Stomach (tissue), 9 donors: ENCODE data around the gene TMEFF2. TPM values are rescaled to one million over a fixed set of nuclear protein-coding genes. Genes with fewer than 3 reads are reported as not detected.

Experiments
- DNase-seq, 2 donors: peaks; one replicate each; pipeline versions ENCODE4 v3.0.0 to v3.0.0-alpha.2; 2013 to 2019
- H3K27ac ChIP-seq, 5 donors: fragments of 200-600 bp in 4 of 5; sonication (generic) in 4 of 5; one replicate each; pipeline ENCODE4 v1.5.1; 2013 to 2019; ENCODE audit warnings: mild to moderate bottlenecking in 1 of 5, moderate library complexity in 1 of 5
- H3K27me3 ChIP-seq, 3 donors: fragments of 200-600 bp; sonication (generic); one replicate each; pipeline ENCODE4 v1.5.1; 2017 to 2019; ENCODE audit warnings: mixed run types in 1 of 3
- H3K36me3 ChIP-seq, 4 donors: fragments of 200-600 bp; sonication (generic); 1 replicate in 3 of 4; 2 replicates in 1 of 4; pipeline ENCODE4 v1.5.1; 2016 to 2019
- H3K4me1 ChIP-seq, 4 donors: fragments of 200-600 bp; sonication (generic); one replicate each; pipeline ENCODE4 v1.5.1; 2016 to 2019
- H3K4me3 ChIP-seq, 4 donors: fragments of 200-600 bp; sonication (generic) in 3 of 4; one replicate each; pipeline ENCODE4 v1.5.1; 2016 to 2019; ENCODE audit warnings: mild to moderate bottlenecking in 1 of 4
- H3K9me3 ChIP-seq, 4 donors: fragments of 200-600 bp; sonication (generic); one replicate each; pipeline ENCODE4 v1.5.1; 2016 to 2019
- EP300 ChIP-seq: sonication (generic); formaldehyde crosslinking; IDR thresholded peaks from one replicate; pipeline ENCODE4 v1.6.1; 2017; ENCODE audit warnings: antibody characterized with exemption
- POLR2A ChIP-seq, 4 donors: fragments of 450-650 bp; IDR thresholded peaks; one replicate each; pipeline ENCODE4 v1.6.1; 2016; ENCODE audit warnings: antibody characterized with exemption in 4 of 4, control low read depth in 2 of 4, mild to moderate bottlenecking in 1 of 4, moderate library complexity in 1 of 4
- POLR2AphosphoS5 ChIP-seq, 3 donors: sonication (generic); formaldehyde crosslinking; IDR thresholded peaks; one replicate each; pipeline ENCODE4 v1.6.1; 2016; ENCODE audit warnings: antibody characterized with exemption in 3 of 3
- WGBS, 5 donors: extraction: QIAGEN DNeasy Blood & Tissue Kit in 3 of 5; methylation state at CpG; one replicate each; pipeline versions ENCODE4 v1.1.5 to v1.1.7; 2013 to 2018; 5-methylcytosine and 5-hydroxymethylcytosine counted together
- intact Hi-C: fragments of 100-400 bp; cut with DNase I; formaldehyde crosslinking; loops from one replicate; pipeline ENCODE4 v1.15.1; 2023; ENCODE audit warnings: low total_unique reads
- polyA plus RNA-seq, 3 donors: library from polyadenylated mRNA; stranded (reverse); fragments of 200-250 nt; gene quantifications; one replicate each; pipeline ENCODE4 v1.2.3, GENCODE V29; 2013
- total RNA-seq, 5 donors: library from RNA; depleted of rRNA; stranded (reverse); fragments of >200 nt; gene quantifications; one replicate each; pipeline versions ENCODE4 v1.1.0 to v1.2.3, GENCODE V29; 2014 to 2016
- TF ChIP-seq, protein P1 (sequence below), 7 experiments: fragments of 450-650 bp in 4 of 7; fragments of 200-600 bp in 3 of 7; sonication (generic) in 3 of 7; IDR thresholded peaks; one replicate each; pipeline ENCODE4 v1.5.1; 2016 to 2019; ENCODE audit warnings: antibody characterized with exemption in 7 of 7, control low read depth in 2 of 7, mild to moderate bottlenecking in 1 of 7
- donor health status: healthy with polysubstance abuse.
- donor health status: Bipolar disorder and iron deficiency.
- donor health status: healthy.

Gene TMEFF2
- total and polyA plus RNA-seq, 8 donors, result 0.23 to 0.50 (median 0.37) TPM; not detected in 3

- TF ChIP-seq, protein P1, sequence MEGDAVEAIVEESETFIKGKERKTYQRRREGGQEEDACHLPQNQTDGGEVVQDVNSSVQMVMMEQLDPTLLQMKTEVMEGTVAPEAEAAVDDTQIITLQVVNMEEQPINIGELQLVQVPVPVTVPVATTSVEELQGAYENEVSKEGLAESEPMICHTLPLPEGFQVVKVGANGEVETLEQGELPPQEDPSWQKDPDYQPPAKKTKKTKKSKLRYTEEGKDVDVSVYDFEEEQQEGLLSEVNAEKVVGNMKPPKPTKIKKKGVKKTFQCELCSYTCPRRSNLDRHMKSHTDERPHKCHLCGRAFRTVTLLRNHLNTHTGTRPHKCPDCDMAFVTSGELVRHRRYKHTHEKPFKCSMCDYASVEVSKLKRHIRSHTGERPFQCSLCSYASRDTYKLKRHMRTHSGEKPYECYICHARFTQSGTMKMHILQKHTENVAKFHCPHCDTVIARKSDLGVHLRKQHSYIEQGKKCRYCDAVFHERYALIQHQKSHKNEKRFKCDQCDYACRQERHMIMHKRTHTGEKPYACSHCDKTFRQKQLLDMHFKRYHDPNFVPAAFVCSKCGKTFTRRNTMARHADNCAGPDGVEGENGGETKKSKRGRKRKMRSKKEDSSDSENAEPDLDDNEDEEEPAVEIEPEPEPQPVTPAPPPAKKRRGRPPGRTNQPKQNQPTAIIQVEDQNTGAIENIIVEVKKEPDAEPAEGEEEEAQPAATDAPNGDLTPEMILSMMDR (IDR thresholded peaks at IDR 0.05), result no peak
- H3K27me3 ChIP-seq, result no peaks in the 10 kb centered on the region
- no peak for DNase-seq
- H3K36me3 ChIP-seq, result no peaks in the 10 kb centered on the region
- no peak overlapping the region for H3K4me3 ChIP-seq
- peaks cover 0 to 7% (median 3%) of the 10 kb centered on the region in 4 donors for H3K4me1 ChIP-seq
- no peaks in the 10 kb centered on the region for H3K9me3 ChIP-seq
- H3K27ac ChIP-seq, result no peak overlapping the region
- intact Hi-C loops, result no loop called here
- WGBS, 5 donors, result 88 to 92% (median 92%) methylated on average over 4 of the region's 4 CpGs
These were observed 41.2 kb downstream of the TMEFF2 start for GRCh38 chr2:192153561-192153960.

- 57 to 84% (median 65%) methylated on average over 1 of the region's 1 CpG for WGBS, 5 donors
These were observed 42.9 kb downstream of the TMEFF2 start for GRCh38 chr2:192151853-192152252.

GRCh38 chr2:192150166-192150565 is 44.6 kb downstream of the TMEFF2 start:
- H3K9me3 ChIP-seq, result no peaks in the 10 kb centered on the region
- no peak for DNase-seq
- no peaks in the 10 kb centered on the region for H3K36me3 ChIP-seq
- no peak overlapping the region for H3K27ac ChIP-seq
- TF ChIP-seq EP300 (no peak), POLR2AphosphoS5 (IDR thresholded peaks at IDR 0.05) (no peak), POLR2A (IDR thresholded peaks at IDR 0.05) (no peak)
- TF ChIP-seq, protein P1 (IDR thresholded peaks at IDR 0.05), result no peak
- H3K4me1 ChIP-seq, result peaks cover 0 to 15% (median 5%) of the 10 kb centered on the region in 4 donors
- WGBS, 5 donors, result 77 to 86% (median 81%) methylated on average over 3 of the region's 3 CpGs
- no peaks in the 10 kb centered on the region for H3K27me3 ChIP-seq
- intact Hi-C loops, result no loop called here
- H3K4me3 ChIP-seq, result no peak overlapping the region

More at GRCh38 chr2:192151853-192152252, 42.9 kb downstream of the TMEFF2 start:
- TF ChIP-seq, protein P1 (IDR thresholded peaks at IDR 0.05), result no peak
- TF ChIP-seq POLR2A (IDR thresholded peaks at IDR 0.05) (no peak), EP300 (no peak), POLR2AphosphoS5 (IDR thresholded peaks at IDR 0.05) (no peak)
- Histone ChIP-seq H3K4me3 (no peak overlapping the region), H3K27ac (no peak overlapping the region), H3K9me3 (no peaks in the 10 kb centered on the region), H3K36me3 (no peaks in the 10 kb centered on the region), H3K4me1 (peaks cover 0 to 11% (median 5%) of the 10 kb centered on the region in 4 donors), H3K27me3 (no peaks in the 10 kb centered on the region)
- no peak for DNase-seq
- intact Hi-C loops, result no loop called here

- H3K9me3 ChIP-seq, result no peaks in the 10 kb centered on the region
- DNase-seq, result peak in 1 of 2 donors; percentile 71
- intact Hi-C loops, result no loop called here
- H3K27ac ChIP-seq, result peak overlapping the region in 1 of 5 donors; percentile 28
- H3K27me3 ChIP-seq, result no peaks in the 10 kb centered on the region
- TF ChIP-seq, protein P1 (IDR thresholded peaks at IDR 0.05), result no peak
- TF ChIP-seq POLR2AphosphoS5 (IDR thresholded peaks at IDR 0.05) (no peak), POLR2A (IDR thresholded peaks at IDR 0.05) (no peak), EP300 (no peak)
- WGBS, 5 donors, result 51 to 77% (median 69%) methylated on average over 5 of the region's 5 CpGs
- no peaks in the 10 kb centered on the region for H3K36me3 ChIP-seq
- H3K4me1 ChIP-seq, result peaks cover 0 to 15% (median 5%) of the 10 kb centered on the region in 4 donors
- H3K4me3 ChIP-seq, result no peak overlapping the region
These were observed 46.0 kb downstream of the TMEFF2 start for GRCh38 chr2:192148620-192149321.
